IPS-NIHi7 (cell line): ENCODE measurements around the gene LILRB3.
"Not testable (repeated sequence)": the region's sequence is repeated elsewhere in the genome, so short reads cannot be mapped to it uniquely, and the experiment has no call there.

Experiments
- DNase-seq: peaks from one replicate; pipeline ENCODE4 v3.0.0; 2012; ENCODE audit warnings: mixed read lengths; ENCODE audit errors: extremely low spot score

LILRB3 gene

DNA sequence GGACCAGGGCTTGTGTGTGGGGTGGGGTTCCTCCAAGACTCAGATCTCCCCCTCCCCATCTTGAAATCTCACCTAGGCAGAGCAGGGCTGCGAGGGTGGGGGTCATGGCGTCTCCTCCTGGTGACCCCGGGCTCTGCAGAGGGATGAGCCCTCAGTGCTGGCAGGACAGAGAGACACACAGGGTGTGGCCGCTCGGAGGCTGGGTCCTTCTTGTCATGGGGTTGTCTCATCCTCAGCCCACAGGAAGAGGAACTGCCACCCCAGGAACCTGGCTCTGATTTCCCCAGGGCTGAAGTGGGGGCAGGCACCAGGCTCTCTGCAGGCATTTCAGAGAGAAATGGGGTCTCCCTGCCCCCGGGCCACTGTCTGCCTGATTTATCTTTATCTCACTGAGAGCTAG, 19.8 kb upstream of the LILRB3 start, which contains the start of gene LILRA6:
Gene LILRA6, minus strand, starts transcription at position 145 of the 400 bp plus-strand sequence.
- DNase-seq = not testable (repeated sequence)

DNA sequence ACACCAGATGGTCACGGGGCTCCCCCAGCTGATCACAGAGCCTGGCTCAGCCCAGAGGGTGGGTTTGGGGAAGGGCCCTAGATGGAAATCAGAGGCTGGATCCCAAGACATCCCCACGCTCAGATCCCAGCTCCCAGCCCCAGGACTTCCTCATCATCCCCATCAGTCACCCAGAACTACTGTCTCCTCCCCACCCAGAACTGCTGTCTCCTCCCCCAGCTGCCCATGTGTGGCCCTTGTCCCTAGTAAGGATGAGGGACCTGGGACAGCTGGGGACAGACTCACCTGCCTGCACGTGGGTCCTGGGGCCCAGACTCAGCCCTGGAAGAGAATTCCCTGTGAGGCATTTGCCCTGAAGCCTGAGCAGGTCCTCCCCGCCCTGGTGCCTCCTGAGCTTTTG, 19.4 kb upstream of the LILRB3 start:
- not testable (repeated sequence) for DNase-seq

- not testable (repeated sequence) for DNase-seq
These were observed 17.8 kb upstream of the LILRB3 start for GRCh38 chr19:54240372-54241336.

GRCh38 chr19:54239491-54240371, 16.9 kb upstream of the LILRB3 start:
- DNase-seq = not testable (repeated sequence)

DNA sequence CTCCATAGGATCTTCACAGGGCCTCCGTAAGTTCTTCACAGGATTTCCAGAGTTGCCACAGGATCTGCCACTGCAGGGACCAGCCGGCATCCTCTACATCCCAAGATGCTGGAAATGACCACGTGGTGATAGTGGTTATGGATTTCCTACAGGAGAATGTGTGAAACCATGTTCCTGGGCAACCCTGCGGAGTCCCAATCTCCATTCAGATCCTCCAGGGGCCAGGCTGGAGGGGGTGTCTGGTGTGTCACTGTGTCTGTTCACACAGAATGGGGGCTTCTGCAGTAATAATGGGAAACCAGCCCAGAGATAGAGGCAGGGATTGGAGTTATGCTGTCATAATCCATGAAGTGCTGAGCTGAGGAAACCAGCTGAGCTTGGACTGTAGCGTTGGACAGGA, 11.1 kb upstream of the LILRB3 start:
- no peak for DNase-seq

GRCh38 chr19:54231077-54231931, 8.5 kb upstream of the LILRB3 start:
- peak; percentile 98 for DNase-seq

DNA sequence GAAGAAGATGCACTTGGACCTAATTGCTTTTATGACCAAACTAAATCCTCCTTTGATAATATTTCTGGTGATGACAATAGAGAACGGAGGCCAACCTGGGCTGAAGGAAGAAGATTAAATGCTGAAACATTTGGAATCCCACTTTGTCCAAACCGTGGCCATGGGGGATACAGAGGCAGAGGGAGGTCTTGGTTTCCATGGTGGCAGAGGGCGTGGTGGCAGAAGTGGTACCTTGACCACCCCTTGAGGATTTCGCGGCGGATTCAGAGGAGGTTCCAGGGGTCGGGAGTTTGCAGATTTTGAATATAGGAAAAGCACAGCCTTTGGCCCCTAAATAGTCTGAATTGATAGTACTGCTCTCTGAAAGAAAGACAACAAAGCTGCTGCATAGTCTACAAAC, 7.2 kb upstream of the LILRB3 start:
- DNase-seq = no peak

- DNase-seq = no peak
These were observed 6.3 kb upstream of the LILRB3 start for GRCh38 chr19:54229146-54229545.

DNA sequence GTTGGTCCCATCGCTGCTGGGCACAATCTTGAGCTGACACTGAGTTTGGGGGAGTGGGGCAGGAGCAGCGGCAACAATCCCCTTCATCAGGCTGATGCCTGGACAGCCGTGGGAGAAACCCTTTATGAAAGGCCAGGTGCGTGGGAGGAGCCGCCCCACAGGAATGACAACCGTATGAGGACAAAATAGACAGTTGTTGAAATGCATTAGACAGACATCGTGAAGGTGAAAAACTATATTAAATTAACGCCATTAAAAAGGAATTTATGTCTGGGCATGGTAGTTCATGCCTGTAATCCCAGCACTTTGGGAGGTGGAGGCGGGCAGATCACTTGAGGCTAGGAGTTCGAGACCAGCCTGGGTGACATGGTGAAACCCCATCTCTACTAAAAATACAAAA, 1.8 kb upstream of the LILRB3 start:
- not testable (repeated sequence) for DNase-seq

- DNase-seq = not testable (repeated sequence)
These were observed 1.1 kb upstream of the LILRB3 start for GRCh38 chr19:54223937-54224281.

DNA sequence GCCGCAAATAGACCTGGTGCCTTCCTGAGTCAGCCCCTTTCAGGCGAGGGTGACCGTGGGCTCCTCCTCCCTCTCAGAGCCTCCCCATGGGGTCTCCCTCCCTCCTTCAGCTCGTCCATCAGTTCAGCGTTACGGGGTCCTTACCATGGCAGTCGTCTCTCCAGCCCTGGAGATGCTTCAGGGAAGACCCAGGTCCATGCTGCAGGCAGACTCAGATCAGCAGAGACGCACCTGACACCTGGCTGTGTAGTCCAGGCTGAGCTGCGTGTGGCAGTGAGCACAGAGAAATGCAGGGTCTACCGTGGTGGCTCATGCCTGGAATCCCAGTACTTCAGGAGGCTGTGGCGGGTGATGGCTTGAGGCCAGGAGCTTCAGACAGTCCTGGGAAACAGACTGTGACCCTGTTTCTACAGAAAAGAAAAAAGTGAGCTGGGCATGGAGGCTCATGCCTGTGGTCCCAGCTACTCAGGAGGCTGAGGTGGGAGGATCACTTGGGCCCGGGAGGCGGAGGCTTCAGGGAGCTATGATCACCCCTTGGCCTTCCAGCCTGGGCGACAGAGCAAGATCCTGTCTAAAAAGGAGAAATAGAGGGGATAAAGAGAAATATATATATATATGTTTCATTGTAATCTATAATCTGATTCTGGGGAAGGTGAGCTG, 600 bp upstream of the LILRB3 start:
- DNase-seq = not testable (repeated sequence)

DNA sequence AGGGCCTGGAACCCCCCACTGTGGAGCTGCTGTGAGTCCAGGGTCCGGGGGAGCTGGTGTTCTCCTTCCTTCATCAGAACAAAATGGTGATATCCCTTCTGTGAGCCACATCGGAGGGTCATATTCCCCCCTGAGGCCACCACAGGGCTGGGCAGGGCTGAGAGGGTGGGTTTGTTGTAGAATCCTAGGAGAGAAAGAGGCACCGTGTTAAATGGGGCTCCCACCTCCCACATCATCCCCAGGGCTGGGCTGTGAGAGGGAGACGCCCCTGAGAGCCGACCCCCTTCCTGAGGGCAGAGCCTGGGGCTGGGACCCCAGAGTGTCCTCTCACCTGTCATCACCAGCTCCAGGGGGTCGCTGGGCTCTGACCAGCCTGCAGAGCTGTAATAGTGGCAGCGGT, 860 bp downstream of the LILRB3 start:
- DNase-seq = not testable (repeated sequence)

- DNase-seq = not testable (repeated sequence)
These were observed 3.1 kb downstream of the LILRB3 start for GRCh38 chr19:54219702-54220101.

DNA sequence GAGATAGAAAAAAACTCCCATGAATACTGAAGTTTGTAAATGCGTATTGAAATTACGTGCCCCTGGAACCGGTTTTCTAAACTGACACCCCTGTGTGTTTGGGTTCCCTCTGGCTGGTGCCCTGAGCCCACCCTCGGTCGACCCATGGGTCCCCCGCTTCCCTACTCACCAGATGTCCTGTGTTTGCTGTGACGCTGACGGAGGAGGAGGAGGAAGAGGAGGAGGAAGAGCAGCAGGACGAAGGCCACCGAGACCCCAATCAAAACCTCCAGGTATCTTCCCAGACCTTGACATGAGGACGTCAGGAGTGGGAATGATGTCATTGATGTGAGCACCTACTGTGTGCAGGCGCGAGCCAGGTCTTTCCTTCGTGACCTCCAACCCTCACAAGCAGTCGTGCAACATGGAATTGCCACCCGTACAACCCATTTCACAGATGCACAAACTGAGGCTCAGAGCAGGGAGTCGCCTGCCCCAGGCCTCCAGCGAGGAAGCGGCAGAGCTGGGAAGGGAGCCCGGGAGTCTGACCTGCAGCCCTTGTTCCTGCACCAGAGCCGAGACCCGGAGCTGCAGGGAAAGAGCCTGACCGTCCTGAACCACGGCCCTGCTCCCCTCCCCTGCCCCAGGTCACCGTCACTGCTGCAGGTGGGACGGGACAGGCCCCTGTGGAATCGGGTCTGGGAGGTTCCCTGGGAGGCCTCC, 3.7 kb downstream of the LILRB3 start:
- DNase-seq = no peak

DNA sequence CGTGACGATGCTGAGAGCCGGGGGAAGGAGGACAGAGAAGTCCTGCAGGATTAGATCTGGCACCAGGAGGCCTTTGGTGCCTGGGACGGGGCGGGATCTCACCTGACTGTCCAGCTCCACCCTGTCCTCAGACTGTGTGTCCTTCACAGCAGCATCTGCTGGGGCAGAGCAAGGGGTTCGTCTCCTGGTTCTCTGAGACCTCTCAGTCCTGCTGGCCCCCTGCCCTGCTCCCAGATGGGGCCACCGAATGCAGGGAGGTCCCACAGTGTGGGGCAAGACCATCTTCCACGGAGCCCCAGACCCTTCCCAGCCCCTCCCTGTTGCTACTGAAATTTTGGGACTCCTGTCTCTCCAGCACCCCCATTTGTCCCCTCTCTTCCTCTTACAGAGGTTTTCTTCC, 4.5 kb downstream of the LILRB3 start:
- DNase-seq = no peak

- not testable (repeated sequence) for DNase-seq
These were observed 5.1 kb downstream of the LILRB3 start for GRCh38 chr19:54217517-54218247.

- no peak for DNase-seq
These were observed 5.9 kb downstream of the LILRB3 start for GRCh38 chr19:54216869-54217268.

- not testable (repeated sequence) for DNase-seq
These were observed 8.1 kb downstream of the LILRB3 start for GRCh38 chr19:54214734-54215133.

- not testable (repeated sequence) for DNase-seq
These were observed 8.6 kb downstream of the LILRB3 start for GRCh38 chr19:54214217-54214616.

DNA sequence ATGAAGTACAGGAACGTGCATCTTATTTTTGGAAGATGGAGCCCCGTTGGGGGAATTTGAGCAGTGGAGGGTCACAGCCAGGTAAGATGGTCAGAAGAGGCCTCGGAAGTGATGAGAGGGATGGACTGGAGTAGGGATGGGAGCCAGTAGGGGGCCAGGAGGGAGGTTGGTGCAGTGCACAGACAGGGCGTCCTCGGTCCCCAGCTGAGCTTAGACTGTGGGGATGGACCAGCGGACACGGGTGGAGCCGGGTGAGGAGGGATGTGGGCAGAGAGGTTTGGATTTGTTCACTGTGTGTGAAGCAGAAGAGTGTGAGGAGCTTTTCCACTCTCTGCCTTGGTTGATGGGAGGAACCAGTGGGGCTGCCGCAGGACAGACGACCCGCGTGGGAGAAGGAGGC, 11.6 kb downstream of the LILRB3 start:
- DNase-seq = no peak
